Measurements from ENCODE around the gene TSFM. TPM values are rescaled to one million over a fixed set of nuclear protein-coding genes. Genes with fewer than 3 reads are reported as not detected.

TSFM gene
- total and polyA plus RNA-seq, 9 of the 15 experiments (the other 6 are each of a cell fraction or from before 2014, with no cell fraction given) = 44.6 to 198 (median 60.2) TPM

DNA sequence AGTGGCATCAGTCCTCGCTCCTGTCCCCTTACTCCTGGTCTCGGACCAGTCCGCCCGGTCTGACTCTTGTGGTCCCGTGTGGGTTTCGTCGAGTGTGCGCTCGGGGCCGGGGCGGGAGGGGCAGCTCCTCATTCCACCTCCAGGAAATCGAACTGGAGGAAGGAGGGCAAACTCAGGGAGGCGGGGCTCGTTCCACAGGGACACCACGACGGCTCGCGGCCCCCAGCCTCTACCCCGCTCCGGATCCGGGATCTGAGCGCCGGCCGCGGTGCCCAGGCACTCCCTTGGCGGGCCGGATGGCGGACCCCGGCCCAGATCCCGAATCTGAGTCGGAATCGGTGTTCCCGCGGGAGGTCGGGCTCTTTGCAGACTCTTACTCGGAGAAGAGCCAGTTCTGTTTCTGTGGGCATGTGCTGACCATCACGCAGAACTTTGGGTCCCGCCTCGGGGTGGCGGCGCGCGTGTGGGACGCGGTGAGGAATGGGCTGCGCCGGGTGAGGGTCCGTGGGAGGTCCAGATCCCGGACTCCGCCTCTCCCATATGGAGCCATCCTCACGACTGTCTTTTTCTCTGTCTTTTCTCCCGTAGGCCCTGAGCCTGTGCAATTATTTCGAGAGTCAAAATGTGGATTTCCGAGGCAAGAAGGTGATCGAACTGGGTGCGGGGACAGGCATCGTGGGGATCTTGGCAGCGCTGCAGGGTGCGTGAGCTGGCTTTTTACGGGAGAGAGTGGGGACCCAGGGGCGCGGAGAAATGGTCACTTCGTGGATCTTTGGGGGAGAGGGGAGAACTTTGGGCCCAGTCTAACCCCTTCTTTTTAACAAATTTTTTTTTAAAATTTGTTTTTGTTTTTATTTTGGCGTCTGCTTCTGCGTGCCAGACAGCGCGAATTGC is 9.9 kb upstream of the TSFM start, which contains the start of gene EEF1AKMT3 (continued):
- TF ChIP-seq STAG1 (CRISPR knock-in tag; IDR thresholded peaks at IDR 0.05; ENCODE audit: borderline replicate concordance) = 0 out of 2 replicates have a peak, but pooled peaks have one; percentile 30
- TF ChIP-seq, protein P1, sequence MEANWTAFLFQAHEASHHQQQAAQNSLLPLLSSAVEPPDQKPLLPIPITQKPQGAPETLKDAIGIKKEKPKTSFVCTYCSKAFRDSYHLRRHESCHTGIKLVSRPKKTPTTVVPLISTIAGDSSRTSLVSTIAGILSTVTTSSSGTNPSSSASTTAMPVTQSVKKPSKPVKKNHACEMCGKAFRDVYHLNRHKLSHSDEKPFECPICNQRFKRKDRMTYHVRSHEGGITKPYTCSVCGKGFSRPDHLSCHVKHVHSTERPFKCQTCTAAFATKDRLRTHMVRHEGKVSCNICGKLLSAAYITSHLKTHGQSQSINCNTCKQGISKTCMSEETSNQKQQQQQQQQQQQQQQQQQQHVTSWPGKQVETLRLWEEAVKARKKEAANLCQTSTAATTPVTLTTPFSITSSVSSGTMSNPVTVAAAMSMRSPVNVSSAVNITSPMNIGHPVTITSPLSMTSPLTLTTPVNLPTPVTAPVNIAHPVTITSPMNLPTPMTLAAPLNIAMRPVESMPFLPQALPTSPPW (CRISPR knock-in tag; IDR thresholded peaks at IDR 0.05) = peak; percentile 73
- TF ChIP-seq, protein P2, sequence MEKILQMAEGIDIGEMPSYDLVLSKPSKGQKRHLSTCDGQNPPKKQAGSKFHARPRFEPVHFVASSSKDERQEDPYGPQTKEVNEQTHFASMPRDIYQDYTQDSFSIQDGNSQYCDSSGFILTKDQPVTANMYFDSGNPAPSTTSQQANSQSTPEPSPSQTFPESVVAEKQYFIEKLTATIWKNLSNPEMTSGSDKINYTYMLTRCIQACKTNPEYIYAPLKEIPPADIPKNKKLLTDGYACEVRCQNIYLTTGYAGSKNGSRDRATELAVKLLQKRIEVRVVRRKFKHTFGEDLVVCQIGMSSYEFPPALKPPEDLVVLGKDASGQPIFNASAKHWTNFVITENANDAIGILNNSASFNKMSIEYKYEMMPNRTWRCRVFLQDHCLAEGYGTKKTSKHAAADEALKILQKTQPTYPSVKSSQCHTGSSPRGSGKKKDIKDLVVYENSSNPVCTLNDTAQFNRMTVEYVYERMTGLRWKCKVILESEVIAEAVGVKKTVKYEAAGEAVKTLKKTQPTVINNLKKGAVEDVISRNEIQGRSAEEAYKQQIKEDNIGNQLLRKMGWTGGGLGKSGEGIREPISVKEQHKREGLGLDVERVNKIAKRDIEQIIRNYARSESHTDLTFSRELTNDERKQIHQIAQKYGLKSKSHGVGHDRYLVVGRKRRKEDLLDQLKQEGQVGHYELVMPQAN (IDR thresholded peaks at IDR 0.05; ENCODE audit: borderline replicate concordance) = 0 out of 2 replicates have a peak, but pooled peaks have one; percentile 22
- no peak for TF ChIP-seq SAP30 (IDR thresholded peaks at IDR 0.05; ENCODE audit: borderline replicate concordance, insufficient read depth, low read depth, low read length, poor library complexity, severe bottlenecking)
- TF ChIP-seq FOXK1 (CRISPR knock-in tag; IDR thresholded peaks at IDR 0.05; ENCODE audit: borderline replicate concordance) = no peak
- TF ChIP-seq ZNF766 (CRISPR knock-in tag; conservative IDR thresholded peaks at IDR 0.05) = no peak
- no peak for TF ChIP-seq HNRNPL (IDR thresholded peaks at IDR 0.05; ENCODE audit: low read depth, low read length)
- TF ChIP-seq, protein P3, sequence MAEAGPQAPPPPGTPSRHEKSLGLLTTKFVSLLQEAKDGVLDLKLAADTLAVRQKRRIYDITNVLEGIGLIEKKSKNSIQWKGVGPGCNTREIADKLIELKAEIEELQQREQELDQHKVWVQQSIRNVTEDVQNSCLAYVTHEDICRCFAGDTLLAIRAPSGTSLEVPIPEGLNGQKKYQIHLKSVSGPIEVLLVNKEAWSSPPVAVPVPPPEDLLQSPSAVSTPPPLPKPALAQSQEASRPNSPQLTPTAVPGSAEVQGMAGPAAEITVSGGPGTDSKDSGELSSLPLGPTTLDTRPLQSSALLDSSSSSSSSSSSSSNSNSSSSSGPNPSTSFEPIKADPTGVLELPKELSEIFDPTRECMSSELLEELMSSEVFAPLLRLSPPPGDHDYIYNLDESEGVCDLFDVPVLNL (CRISPR knock-in tag; IDR thresholded peaks at IDR 0.05; ENCODE audit: low read depth) = 0 out of 2 replicates have a peak, but pooled peaks have one; percentile 6
- peak; percentile 20; the same call in 1 of the 2 replicates for TF ChIP-seq ZFX (CRISPR knock-in tag; IDR thresholded peaks at IDR 0.05)
- no peak for TF ChIP-seq NUFIP1 (IDR thresholded peaks at IDR 0.05; ENCODE audit: partially characterized antibody)
- no peak for TF ChIP-seq DPF2 (IDR thresholded peaks at IDR 0.05)
- no peak for TF ChIP-seq BRCA1 (IDR thresholded peaks at IDR 0.05)
- 0 out of 2 replicates have a peak, but pooled peaks have one; percentile 46 for TF ChIP-seq BRCA1 (CRISPR knock-in tag; IDR thresholded peaks at IDR 0.05)
- no peak for TF ChIP-seq RBM15 (IDR thresholded peaks at IDR 0.05; ENCODE audit: insufficient read depth, low read length)
- no peak for TF ChIP-seq ZNF263 (CRISPR knock-in tag; IDR thresholded peaks at IDR 0.05; ENCODE audit: borderline replicate concordance)
- TF ChIP-seq NBN (IDR thresholded peaks at IDR 0.05; ENCODE audit: low read depth) = no peak
- TF ChIP-seq, protein P4, sequence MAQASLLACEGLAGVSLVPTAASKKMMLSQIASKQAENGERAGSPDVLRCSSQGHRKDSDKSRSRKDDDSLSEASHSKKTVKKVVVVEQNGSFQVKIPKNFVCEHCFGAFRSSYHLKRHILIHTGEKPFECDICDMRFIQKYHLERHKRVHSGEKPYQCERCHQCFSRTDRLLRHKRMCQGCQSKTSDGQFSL (CRISPR knock-in tag; IDR thresholded peaks at IDR 0.05) = peak; percentile 16; the same call in 1 of the 2 replicates
- TF ChIP-seq, protein P4 (tag; IDR thresholded peaks at IDR 0.05) = no peak
- 0 out of 2 replicates have a peak, but pooled peaks have one; percentile 39 for TF ChIP-seq GABPB1 (CRISPR knock-in tag; IDR thresholded peaks at IDR 0.05)
- TF ChIP-seq MTA3 (IDR thresholded peaks at IDR 0.05; ENCODE audit: borderline replicate concordance) = 0 out of 2 replicates have a peak, but pooled peaks have one; percentile 14
- TF ChIP-seq PTBP1 (IDR thresholded peaks at IDR 0.05; ENCODE audit: low read depth, low read length) = no peak
- TF ChIP-seq SMC3 (conservative IDR thresholded peaks at IDR 0.05; ENCODE audit: insufficient read depth, low read depth, low read length) = no peak

All from K562 (cell line).